ENCODE results near the gene ADAD1. TPM values are rescaled to one million over a fixed set of nuclear protein-coding genes. Genes with fewer than 3 reads are reported as not detected.

ADAD1 gene
- 10 to 100 TPM in 1 of 2 donors, not detected in 1; 23.8 TPM for total RNA-seq

- no peaks in the 10 kb centered on the region for H3K9me3 ChIP-seq
- no peaks in the 10 kb centered on the region for H3K36me3 ChIP-seq
- intact Hi-C loops (cut with DNase I), result no loop called here
- H3K4me3 ChIP-seq, result no peak within 1 kb of the TSS
- no peaks in the 10 kb centered on the region for H3K4me1 ChIP-seq (replicated peaks)
- DNase-seq (ENCODE audit: low spot score), result no peak
- no peak within 1 kb of the TSS for H3K27ac ChIP-seq
- no peaks in the 10 kb centered on the region for H3K27me3 ChIP-seq (replicated peaks; ENCODE audit: insufficient read depth)
- TF ChIP-seq POLR2A (IDR thresholded peaks at IDR 0.05), result no peak
- TF ChIP-seq POLR2AphosphoS5 (IDR thresholded peaks at IDR 0.05), result no peak
- TF ChIP-seq CTCF (IDR thresholded peaks at IDR 0.05), result no peak
- 92% methylated on average over 7 of the region's 7 CpGs for WGBS
Observed at GRCh38 chr4:122378711-122379110, at the start of gene ADAD1. Gene ADAD1 (plus strand): TSS chr4:122379011. CDS start chr4:122380070, 1,059 bp downstream.

- TF ChIP-seq CTCF (IDR thresholded peaks at IDR 0.05) (no peak), POLR2A (IDR thresholded peaks at IDR 0.05) (no peak), POLR2AphosphoS5 (IDR thresholded peaks at IDR 0.05) (no peak)
- H3K9me3 ChIP-seq, result no peaks in the 10 kb centered on the region
- intact Hi-C loops (cut with DNase I), result no loop called here
- WGBS, result 84% methylated on average over 3 of the region's 3 CpGs
- no peaks in the 10 kb centered on the region for H3K27me3 ChIP-seq (replicated peaks; ENCODE audit: insufficient read depth)
- H3K4me1 ChIP-seq (replicated peaks), result no peaks in the 10 kb centered on the region
- no peak overlapping the region for H3K27ac ChIP-seq
- H3K4me3 ChIP-seq, result no peak overlapping the region
- H3K36me3 ChIP-seq, result no peaks in the 10 kb centered on the region
- no peak for DNase-seq (ENCODE audit: low spot score)
Observed at GRCh38 chr4:122329876-122330565, 48.8 kb upstream of the ADAD1 start.

- Histone ChIP-seq H3K9me3 (no peaks in the 10 kb centered on the region), H3K4me1 (replicated peaks) (no peaks in the 10 kb centered on the region), H3K4me3 (no peak overlapping the region), H3K36me3 (no peaks in the 10 kb centered on the region), H3K27me3 (replicated peaks; ENCODE audit: insufficient read depth) (no peaks in the 10 kb centered on the region), H3K27ac (no peak overlapping the region)
- WGBS, result 49% methylated on average over 4 of the region's 4 CpGs
- peak; percentile 56 for DNase-seq (ENCODE audit: low spot score)
- peak; percentile 84 for TF ChIP-seq POLR2AphosphoS5 (IDR thresholded peaks at IDR 0.05)
- no peak for TF ChIP-seq CTCF (IDR thresholded peaks at IDR 0.05)
- TF ChIP-seq POLR2A (IDR thresholded peaks at IDR 0.05), result no peak
- intact Hi-C loops (cut with DNase I), result no loop called here
Observed at GRCh38 chr4:122331195-122331594, 47.6 kb upstream of the ADAD1 start.

- intact Hi-C loops (cut with DNase I), result no loop called here
- no peaks in the 10 kb centered on the region for H3K27me3 ChIP-seq (replicated peaks; ENCODE audit: insufficient read depth)
- H3K27ac ChIP-seq, result no peak overlapping the region
- H3K4me1 ChIP-seq (replicated peaks), result no peaks in the 10 kb centered on the region
- H3K4me3 ChIP-seq, result no peak overlapping the region
- DNase-seq (ENCODE audit: low spot score), result no peak
- no peaks in the 10 kb centered on the region for H3K9me3 ChIP-seq
- TF ChIP-seq POLR2A (IDR thresholded peaks at IDR 0.05), result no peak
- no peak for TF ChIP-seq POLR2AphosphoS5 (IDR thresholded peaks at IDR 0.05)
- no peak for TF ChIP-seq CTCF (IDR thresholded peaks at IDR 0.05)
- H3K36me3 ChIP-seq, result no peaks in the 10 kb centered on the region
Observed at GRCh38 chr4:122334828-122335227, 44.0 kb upstream of the ADAD1 start.

- Histone ChIP-seq H3K36me3 (no peaks in the 10 kb centered on the region), H3K9me3 (no peaks in the 10 kb centered on the region), H3K27me3 (replicated peaks; ENCODE audit: insufficient read depth) (no peaks in the 10 kb centered on the region), H3K27ac (no peak overlapping the region), H3K4me1 (replicated peaks) (no peaks in the 10 kb centered on the region), H3K4me3 (no peak overlapping the region)
- TF ChIP-seq POLR2AphosphoS5 (IDR thresholded peaks at IDR 0.05) (no peak), CTCF (IDR thresholded peaks at IDR 0.05) (no peak), POLR2A (IDR thresholded peaks at IDR 0.05) (no peak)
- DNase-seq (ENCODE audit: low spot score), result no peak
- intact Hi-C loops (cut with DNase I), result no loop called here
- WGBS, result 79% methylated on average over 1 of the region's 1 CpG
Observed at GRCh38 chr4:122341886-122342285, 36.9 kb upstream of the ADAD1 start.
